ENCODE data around the gene THAP10.
"Not testable (repeated sequence)": the region's sequence is repeated elsewhere in the genome, so short reads cannot be mapped to it uniquely, and the experiment has no call there.

THAP10 gene

DNA sequence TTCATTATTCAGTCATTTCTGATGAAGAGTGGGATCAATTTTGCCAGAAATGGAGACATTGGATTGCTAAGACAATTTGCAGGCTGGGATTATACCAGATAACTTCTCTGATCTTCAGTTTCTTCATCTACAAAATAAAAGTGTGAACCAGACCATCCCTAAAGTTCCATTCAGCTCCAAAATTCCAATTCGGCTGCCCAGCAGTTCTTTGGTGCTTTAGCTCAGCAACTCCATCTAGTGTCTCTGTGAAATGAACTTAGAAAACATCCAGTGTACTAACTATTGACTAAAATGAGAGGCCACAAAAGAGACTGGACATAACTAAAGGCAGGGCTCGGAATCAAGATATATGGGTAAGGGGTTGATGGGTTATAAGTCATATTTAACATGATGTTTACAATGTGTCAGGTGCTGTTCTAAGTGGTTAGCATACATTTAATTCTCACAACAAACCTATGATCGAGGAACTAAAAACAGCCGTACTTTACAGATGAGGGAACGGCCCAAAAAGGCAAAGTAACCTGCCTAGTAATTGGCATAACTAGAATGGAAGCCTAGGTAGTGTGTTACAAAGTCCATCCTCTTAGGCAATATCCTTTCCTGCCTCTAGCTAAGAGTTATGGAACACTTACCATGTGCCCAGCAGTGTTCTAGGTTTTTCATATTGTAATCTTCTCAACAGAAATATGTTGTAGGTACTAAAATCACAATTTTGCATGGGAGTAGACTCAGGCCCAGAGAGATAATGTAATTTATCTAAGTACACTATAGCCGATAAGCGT, 17.0 kb downstream of the THAP10 start:
- Histone ChIP-seq H3K36me3 (ENCODE audit: control insufficient read depth, insufficient read depth, low read length) (no peaks in the 10 kb centered on the region), H3K27me3 (ENCODE audit: control insufficient read depth, insufficient read depth, low read length) (no peaks in the 10 kb centered on the region), H3K4me3 (ENCODE audit: low read depth, low read length) (no peak overlapping the region), H3K4me1 (ENCODE audit: control insufficient read depth, insufficient read depth, low read length) (no peaks in the 10 kb centered on the region), H3K9me3 (ENCODE audit: control insufficient read depth, insufficient read depth, low read length) (no peaks in the 10 kb centered on the region), H3K9ac (ENCODE audit: low read depth, low read length) (no peak overlapping the region)

DNA sequence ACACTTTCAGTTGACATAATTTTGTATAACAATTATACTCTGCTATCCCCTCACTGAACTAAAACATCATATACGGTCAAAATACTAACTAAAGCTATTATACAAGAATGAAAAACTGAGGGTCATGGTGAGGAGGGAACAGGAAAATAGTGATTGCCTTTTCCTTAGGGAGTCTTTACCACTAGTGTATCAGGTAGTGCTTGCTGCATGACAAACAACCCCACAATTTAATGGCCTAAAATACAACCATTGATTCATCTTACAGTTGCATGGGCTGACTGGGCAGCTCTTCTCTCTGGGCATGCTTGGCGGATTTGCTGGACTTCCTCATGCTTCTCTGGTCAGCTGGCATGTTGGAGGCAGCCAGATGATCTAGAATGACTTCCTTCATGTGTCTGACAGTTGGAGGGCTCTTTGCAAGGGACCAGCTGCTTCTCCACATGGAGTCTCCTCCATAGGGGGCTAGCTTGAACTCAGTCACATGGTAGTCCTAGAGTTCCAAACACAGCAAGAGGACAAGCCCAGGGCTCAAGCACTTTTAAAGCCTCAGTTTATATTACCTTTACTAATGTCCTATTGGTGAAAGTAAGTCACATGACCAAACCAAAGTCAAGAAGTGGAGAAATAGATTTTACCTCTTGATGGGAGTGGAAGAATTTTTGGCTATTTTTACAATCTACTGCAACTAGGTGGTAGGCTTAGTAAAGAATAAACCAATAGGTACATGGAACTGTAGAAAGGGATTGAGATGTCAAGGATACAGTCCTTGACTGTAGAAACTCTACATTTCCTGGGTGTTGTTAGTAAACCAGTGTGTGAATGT, 18.8 kb downstream of the THAP10 start:
- no peaks in the 10 kb centered on the region for H3K4me1 ChIP-seq (ENCODE audit: control insufficient read depth, insufficient read depth, low read length)
- H3K27me3 ChIP-seq (ENCODE audit: control insufficient read depth, insufficient read depth, low read length) = no peaks in the 10 kb centered on the region
- no peak overlapping the region for H3K9ac ChIP-seq (ENCODE audit: low read depth, low read length)
- no peaks in the 10 kb centered on the region for H3K36me3 ChIP-seq (ENCODE audit: control insufficient read depth, insufficient read depth, low read length)
- no peaks in the 10 kb centered on the region for H3K9me3 ChIP-seq (ENCODE audit: control insufficient read depth, insufficient read depth, low read length)
- no peak overlapping the region for H3K4me3 ChIP-seq (ENCODE audit: low read depth, low read length)

DNA sequence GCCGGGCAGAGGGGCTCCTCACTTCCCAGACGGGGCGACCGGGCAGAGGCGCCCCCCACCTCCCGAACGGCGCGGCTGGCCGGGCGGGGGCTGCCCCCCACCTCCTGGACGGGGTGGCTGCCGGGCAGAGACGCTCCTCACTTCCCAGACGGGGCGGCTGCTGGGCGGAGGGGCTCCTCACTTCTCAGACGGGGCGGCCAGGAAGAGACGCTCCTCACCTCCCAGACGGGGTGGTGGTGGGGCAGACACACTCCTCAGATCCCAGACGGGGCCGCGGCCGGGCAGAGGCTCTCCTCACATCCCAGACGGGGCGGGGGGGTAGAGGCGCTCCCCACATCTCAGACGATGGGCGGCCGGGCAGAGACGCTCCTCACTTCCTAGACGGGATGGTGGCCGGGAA, 20.7 kb downstream of the THAP10 start:
- not testable (repeated sequence) for H3K36me3 ChIP-seq (ENCODE audit: control insufficient read depth, insufficient read depth, low read length); H3K9ac ChIP-seq (ENCODE audit: low read depth, low read length); H3K4me3 ChIP-seq (ENCODE audit: low read depth, low read length); H3K4me1 ChIP-seq (ENCODE audit: control insufficient read depth, insufficient read depth, low read length); H3K27me3 ChIP-seq (ENCODE audit: control insufficient read depth, insufficient read depth, low read length); H3K9me3 ChIP-seq (ENCODE audit: control insufficient read depth, insufficient read depth, low read length)

DNA sequence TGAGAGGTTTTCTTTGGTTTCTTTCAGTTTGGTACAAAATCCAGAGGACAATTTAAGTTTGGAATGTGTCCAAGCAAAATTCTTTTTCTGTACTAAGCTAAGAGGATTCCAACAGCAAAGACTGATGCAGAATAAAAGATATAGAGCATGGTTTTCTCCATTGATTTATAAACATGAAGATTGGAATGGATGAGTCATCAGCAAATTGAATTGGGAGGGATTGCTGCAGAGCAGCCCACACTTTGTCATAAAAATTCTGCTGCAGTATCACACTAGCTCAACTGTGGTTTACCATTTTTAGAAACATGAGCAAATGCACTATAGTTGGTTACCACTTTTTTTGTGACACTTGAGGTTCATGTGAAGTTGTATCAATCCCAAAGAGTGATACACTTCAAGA, 22.2 kb downstream of the THAP10 start:
- Histone ChIP-seq H3K4me3 (ENCODE audit: low read depth, low read length) (no peak overlapping the region), H3K9ac (ENCODE audit: low read depth, low read length) (no peak overlapping the region), H3K36me3 (ENCODE audit: control insufficient read depth, insufficient read depth, low read length) (no peaks in the 10 kb centered on the region), H3K4me1 (ENCODE audit: control insufficient read depth, insufficient read depth, low read length) (no peaks in the 10 kb centered on the region), H3K27me3 (ENCODE audit: control insufficient read depth, insufficient read depth, low read length) (no peaks in the 10 kb centered on the region), H3K9me3 (ENCODE audit: control insufficient read depth, insufficient read depth, low read length) (no peaks in the 10 kb centered on the region)

DNA sequence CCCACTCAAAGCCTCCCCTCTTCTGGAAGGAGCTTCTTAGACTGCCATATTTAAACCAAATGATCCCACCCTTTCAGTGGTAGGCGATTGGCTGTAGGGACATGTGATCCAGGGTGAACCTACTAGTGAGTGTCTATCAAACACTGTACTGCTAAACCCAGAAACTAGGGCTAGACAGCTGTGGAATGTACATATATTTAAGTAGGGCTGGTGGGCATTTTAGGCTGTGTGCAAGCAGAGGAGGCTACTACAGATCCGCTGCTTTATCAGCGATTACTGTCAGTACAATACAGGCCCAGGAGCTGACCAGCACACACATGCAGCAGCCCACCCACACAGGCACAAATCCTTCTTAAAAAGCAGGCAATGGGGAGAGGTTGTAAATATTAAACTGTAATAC, 22.9 kb downstream of the THAP10 start:
- no peak overlapping the region for H3K9ac ChIP-seq (ENCODE audit: low read depth, low read length)
- H3K4me3 ChIP-seq (ENCODE audit: low read depth, low read length) = no peak overlapping the region

DNA sequence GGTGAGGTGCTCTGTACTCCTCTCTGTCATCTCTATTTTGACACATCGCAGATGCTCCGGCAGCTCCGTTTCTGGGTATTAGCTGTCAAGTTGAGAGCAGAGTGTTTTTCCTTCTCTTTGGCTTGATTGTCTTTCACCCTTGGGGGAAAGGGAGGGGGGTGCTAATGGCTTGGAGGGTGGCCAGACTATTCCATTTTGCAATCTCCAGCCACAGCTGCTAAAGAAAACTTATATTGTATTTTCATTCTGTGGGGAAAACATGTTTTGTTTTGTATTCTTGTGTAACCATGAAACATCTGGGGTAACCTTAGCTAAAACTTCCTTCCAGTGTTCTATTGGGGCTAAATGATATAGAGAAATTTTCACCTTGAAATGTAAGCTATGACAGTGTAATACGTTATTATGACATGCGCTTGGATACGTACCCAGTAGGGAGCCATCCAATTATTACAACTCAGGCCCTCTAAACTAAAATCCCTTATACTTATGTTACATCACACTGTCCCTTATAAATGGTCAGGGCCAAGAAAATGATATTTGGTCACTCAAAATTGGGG, 24.2 kb downstream of the THAP10 start:
- Histone ChIP-seq H3K36me3 (ENCODE audit: control insufficient read depth, insufficient read depth, low read length) (no peaks in the 10 kb centered on the region), H3K4me1 (ENCODE audit: control insufficient read depth, insufficient read depth, low read length) (no peaks in the 10 kb centered on the region), H3K27me3 (ENCODE audit: control insufficient read depth, insufficient read depth, low read length) (no peaks in the 10 kb centered on the region), H3K4me3 (ENCODE audit: low read depth, low read length) (no peak overlapping the region), H3K9ac (ENCODE audit: low read depth, low read length) (no peak overlapping the region), H3K9me3 (ENCODE audit: control insufficient read depth, insufficient read depth, low read length) (no peaks in the 10 kb centered on the region)

More for the DNA sequence above, 22.9 kb downstream of the THAP10 start:
- no peaks in the 10 kb centered on the region for H3K4me1 ChIP-seq (ENCODE audit: control insufficient read depth, insufficient read depth, low read length)
- no peaks in the 10 kb centered on the region for H3K9me3 ChIP-seq (ENCODE audit: control insufficient read depth, insufficient read depth, low read length)
- H3K36me3 ChIP-seq (ENCODE audit: control insufficient read depth, insufficient read depth, low read length) = no peaks in the 10 kb centered on the region
- H3K27me3 ChIP-seq (ENCODE audit: control insufficient read depth, insufficient read depth, low read length) = no peaks in the 10 kb centered on the region

DNA sequence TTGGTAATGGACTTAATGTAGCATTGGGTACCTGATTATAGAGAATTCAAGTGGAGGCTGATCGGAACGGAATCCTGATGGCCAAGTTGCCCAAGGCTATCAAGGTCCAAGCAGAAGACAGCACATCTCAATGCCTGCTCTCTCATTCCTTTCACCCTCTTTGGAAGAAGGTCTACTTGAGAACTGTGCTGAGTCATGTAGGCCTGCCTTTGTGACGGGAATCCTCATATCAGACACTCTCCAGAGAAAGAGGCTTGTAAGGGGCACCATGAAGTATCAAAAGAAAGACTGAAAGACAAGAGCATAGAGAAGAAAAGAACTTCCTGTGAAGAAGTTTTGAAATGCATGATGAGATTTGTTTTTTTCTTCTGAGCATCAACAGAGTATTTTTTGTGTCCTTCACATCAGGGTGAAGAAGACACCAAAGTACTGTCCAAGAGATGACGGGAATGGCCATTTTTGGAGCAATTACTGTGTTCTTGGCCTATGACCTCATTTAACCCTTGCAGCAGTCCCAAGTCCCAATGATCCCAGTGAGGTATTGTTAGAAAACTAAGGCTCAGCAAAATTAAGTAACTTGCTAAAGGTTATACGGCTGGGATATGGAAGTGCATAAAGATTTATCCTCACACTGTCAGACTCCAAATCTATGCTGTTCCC, 25.1 kb downstream of the THAP10 start:
- Histone ChIP-seq H3K36me3 (ENCODE audit: control insufficient read depth, insufficient read depth, low read length) (no peaks in the 10 kb centered on the region), H3K4me3 (ENCODE audit: low read depth, low read length) (no peak overlapping the region), H3K9me3 (ENCODE audit: control insufficient read depth, insufficient read depth, low read length) (no peaks in the 10 kb centered on the region), H3K9ac (ENCODE audit: low read depth, low read length) (no peak overlapping the region), H3K4me1 (ENCODE audit: control insufficient read depth, insufficient read depth, low read length) (no peaks in the 10 kb centered on the region), H3K27me3 (ENCODE audit: control insufficient read depth, insufficient read depth, low read length) (no peaks in the 10 kb centered on the region)

DNA sequence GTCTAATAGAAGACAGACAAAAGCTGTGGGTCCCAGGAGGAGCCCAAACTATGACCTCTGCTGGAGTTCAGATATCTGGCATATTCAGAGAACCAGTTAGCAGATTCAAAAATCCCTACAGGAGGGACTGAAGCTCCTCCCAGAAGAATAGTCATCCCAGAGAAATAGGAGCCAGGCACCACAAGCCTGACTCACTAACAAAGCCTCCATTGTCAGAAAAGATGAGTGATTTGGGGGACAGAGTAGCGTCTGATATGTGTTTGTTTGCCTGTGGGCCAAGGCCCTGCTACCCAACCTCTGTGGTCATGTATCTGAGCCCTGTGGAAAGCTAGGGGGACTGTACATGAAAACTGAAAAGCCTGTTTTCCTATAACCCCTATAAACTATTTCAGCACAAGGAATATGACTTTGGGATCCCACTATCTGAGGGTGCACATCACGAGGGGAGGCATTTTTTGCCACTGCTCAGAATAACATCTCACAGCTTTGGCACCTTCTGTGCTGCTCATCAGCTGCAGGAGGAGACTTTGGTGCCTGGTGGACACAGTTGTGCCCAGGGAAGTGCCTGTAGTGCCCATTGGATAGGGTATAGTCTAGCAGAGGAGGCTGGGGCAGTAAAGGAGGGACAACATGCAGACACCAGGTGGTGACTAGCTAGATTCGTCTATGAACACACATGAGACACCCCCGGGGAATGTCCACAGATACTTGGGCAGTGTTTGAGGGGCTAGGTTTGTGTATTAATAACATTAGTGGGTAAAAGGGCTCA, 28.6 kb downstream of the THAP10 start:
- Histone ChIP-seq H3K27me3 (ENCODE audit: control insufficient read depth, insufficient read depth, low read length) (no peaks in the 10 kb centered on the region), H3K4me1 (ENCODE audit: control insufficient read depth, insufficient read depth, low read length) (no peaks in the 10 kb centered on the region), H3K4me3 (ENCODE audit: low read depth, low read length) (no peak overlapping the region), H3K36me3 (ENCODE audit: control insufficient read depth, insufficient read depth, low read length) (no peaks in the 10 kb centered on the region), H3K9ac (ENCODE audit: low read depth, low read length) (no peak overlapping the region), H3K9me3 (ENCODE audit: control insufficient read depth, insufficient read depth, low read length) (no peaks in the 10 kb centered on the region)

DNA sequence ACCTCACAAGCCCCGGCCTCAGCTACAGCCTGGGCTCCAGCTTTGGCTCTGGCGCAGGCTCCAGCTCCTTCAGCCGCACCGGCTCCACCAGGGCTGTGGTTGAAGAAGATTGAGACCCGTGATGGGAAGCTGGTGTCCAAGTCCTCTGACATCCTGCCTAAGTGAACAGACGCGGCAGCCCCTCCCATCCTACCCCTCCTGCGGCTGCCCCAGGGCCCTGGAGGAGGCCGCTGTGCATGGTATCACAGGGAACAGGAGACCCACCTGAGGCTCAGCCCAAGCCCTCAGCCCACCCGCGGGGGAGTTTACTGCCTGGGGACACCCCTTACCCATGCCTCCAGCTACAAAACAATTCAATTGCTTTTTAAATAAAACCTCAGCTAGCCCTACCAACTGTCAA, 32.2 kb downstream of the THAP10 start:
- Histone ChIP-seq H3K4me1 (ENCODE audit: control insufficient read depth, insufficient read depth, low read length) (no peaks in the 10 kb centered on the region), H3K4me3 (ENCODE audit: low read depth, low read length) (no peak overlapping the region), H3K9me3 (ENCODE audit: control insufficient read depth, insufficient read depth, low read length) (no peaks in the 10 kb centered on the region), H3K27me3 (ENCODE audit: control insufficient read depth, insufficient read depth, low read length) (peaks cover 11% of the 10 kb centered on the region), H3K36me3 (ENCODE audit: control insufficient read depth, insufficient read depth, low read length) (no peaks in the 10 kb centered on the region), H3K9ac (ENCODE audit: low read depth, low read length) (no peak overlapping the region)

DNA sequence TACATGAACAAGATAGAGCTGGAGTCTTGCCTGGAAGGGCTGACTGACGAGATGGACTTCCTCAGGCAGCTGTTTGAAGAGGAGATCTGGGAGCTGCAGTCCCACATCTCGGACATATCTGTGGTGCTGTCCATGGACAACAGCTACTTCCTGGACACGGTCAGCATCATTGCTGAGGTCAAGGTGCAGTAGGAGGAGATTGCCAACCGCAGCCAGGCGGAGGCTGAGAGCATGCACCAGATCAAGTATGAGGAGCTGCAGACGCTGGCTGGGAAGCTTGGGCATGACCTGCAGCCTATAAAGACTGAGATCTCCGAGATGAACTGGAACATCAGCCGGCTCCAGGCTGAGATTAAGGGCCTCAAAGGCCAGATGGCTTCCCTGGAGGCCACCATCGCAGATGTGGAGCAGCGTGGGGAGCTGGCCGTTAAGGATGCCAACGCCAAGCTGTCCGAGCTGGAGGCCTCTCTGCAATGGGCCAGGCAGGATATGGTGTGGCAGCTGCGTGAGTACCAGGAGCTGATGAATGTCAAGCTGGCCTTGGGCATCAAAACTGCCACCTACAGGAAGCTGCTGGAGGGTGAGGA, 32.8 kb downstream of the THAP10 start:
- Histone ChIP-seq H3K9me3 (ENCODE audit: control insufficient read depth, insufficient read depth, low read length) (no peaks in the 10 kb centered on the region), H3K4me1 (ENCODE audit: control insufficient read depth, insufficient read depth, low read length) (no peaks in the 10 kb centered on the region), H3K36me3 (ENCODE audit: control insufficient read depth, insufficient read depth, low read length) (no peaks in the 10 kb centered on the region), H3K4me3 (ENCODE audit: low read depth, low read length) (no peak overlapping the region), H3K27me3 (ENCODE audit: control insufficient read depth, insufficient read depth, low read length) (peaks cover 11% of the 10 kb centered on the region), H3K9ac (ENCODE audit: low read depth, low read length) (no peak overlapping the region)
